ENCODE data around the gene TRAF3.
"Not testable (repeated sequence)": the region's sequence is repeated elsewhere in the genome, so short reads cannot be mapped to it uniquely, and the experiment has no call there.

The TRAF3 gene

DNA sequence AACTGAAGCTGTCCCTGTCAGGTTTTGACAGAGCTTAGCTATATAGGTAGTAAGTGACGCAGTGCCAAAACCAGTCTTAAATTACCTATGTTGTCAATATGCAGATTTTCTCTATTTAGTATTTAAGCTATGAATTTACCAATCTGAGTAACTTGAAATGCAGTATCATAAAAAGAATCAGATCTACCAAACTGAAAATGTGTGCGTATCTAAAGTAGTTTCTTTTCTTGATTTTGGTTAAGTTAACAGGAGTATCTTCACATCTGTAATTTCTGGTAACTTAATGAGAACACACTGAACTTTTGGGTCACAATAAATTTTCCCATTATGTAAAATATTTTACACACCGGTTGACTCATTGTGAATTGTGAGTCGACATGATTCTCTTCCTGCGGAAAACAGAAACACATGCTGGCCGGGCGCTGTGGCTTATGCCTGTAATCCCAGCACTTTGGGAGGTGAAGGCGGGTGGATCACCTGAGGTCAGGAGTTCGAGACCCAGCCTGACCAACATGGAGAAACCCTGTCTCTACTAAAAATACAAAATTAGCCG is 45.1 kb downstream of the TRAF3 start:
- no peak overlapping the region for H3K9ac ChIP-seq (ENCODE audit: insufficient read length, low read depth)
- no peaks in the 10 kb centered on the region for H3K9me3 ChIP-seq (ENCODE audit: insufficient read depth, low read length)
- no peaks in the 10 kb centered on the region for H3K27me3 ChIP-seq (ENCODE audit: insufficient read depth, insufficient read length)
- H3K4me3 ChIP-seq (ENCODE audit: insufficient read length, low read depth) = no peak overlapping the region
- peaks cover 13% of the 10 kb centered on the region for H3K36me3 ChIP-seq (ENCODE audit: insufficient read depth, insufficient read length, low read length)
- TF ChIP-seq YY1 (IDR thresholded peaks at IDR 0.05; ENCODE audit: insufficient read depth, insufficient read length) = no peak
- no peak for TF ChIP-seq SUZ12 (IDR thresholded peaks at IDR 0.05; ENCODE audit: extremely low read depth, insufficient read depth, insufficient read length)
- TF ChIP-seq ZNF274 (IDR thresholded peaks at IDR 0.05; ENCODE audit: low read depth, low read length) = no peak
- peaks cover 5% of the 10 kb centered on the region for H3K4me1 ChIP-seq (ENCODE audit: insufficient read depth, insufficient read length)
- DNase-seq (ENCODE audit: low read depth, low spot score) = no peak

DNA sequence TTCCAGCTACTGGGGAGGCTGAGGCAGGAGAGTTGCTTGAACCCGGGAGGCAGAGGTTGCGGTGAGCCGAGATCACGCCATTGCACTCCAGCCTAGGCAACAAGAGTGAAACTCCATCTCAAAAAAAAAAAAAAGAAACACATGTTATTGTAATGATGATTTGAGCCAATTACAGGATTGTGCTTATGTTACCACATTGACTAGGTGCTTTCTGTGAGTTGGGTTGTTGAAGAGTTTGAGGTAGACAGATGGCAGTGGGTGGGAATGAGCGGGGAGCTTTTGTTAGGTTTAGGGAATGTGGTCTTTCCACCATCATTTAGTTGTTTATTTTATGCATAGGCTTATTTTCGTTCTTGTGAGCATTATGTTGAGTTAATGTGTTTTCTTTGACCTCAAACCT is 45.6 kb downstream of the TRAF3 start:
- H3K27me3 ChIP-seq (ENCODE audit: insufficient read depth, insufficient read length); H3K4me3 ChIP-seq (ENCODE audit: insufficient read length, low read depth); H3K4me1 ChIP-seq (ENCODE audit: insufficient read depth, insufficient read length); H3K9me3 ChIP-seq (ENCODE audit: insufficient read depth, low read length); DNase-seq (ENCODE audit: low read depth, low spot score); H3K9ac ChIP-seq (ENCODE audit: insufficient read length, low read depth): not testable (repeated sequence)
- H3K36me3 ChIP-seq (ENCODE audit: insufficient read depth, insufficient read length, low read length) = peaks cover 13% of the 10 kb centered on the region

- Histone ChIP-seq H3K4me3 (ENCODE audit: insufficient read length, low read depth) (no peak overlapping the region), H3K9me3 (ENCODE audit: insufficient read depth, low read length) (no peaks in the 10 kb centered on the region), H3K4me1 (ENCODE audit: insufficient read depth, insufficient read length) (peaks cover 5% of the 10 kb centered on the region), H3K9ac (ENCODE audit: insufficient read length, low read depth) (no peak overlapping the region), H3K36me3 (ENCODE audit: insufficient read depth, insufficient read length, low read length) (peaks cover 13% of the 10 kb centered on the region), H3K27me3 (ENCODE audit: insufficient read depth, insufficient read length) (no peaks in the 10 kb centered on the region)
- TF ChIP-seq ZNF274 (IDR thresholded peaks at IDR 0.05; ENCODE audit: low read depth, low read length) (no peak), YY1 (IDR thresholded peaks at IDR 0.05; ENCODE audit: insufficient read depth, insufficient read length) (no peak), SUZ12 (IDR thresholded peaks at IDR 0.05; ENCODE audit: extremely low read depth, insufficient read depth, insufficient read length) (no peak)
- DNase-seq (ENCODE audit: low read depth, low spot score) = no peak
These were observed 46.3 kb downstream of the TRAF3 start for GRCh38 chr14:102823546-102823945.

- no peak for DNase-seq (ENCODE audit: low read depth, low spot score)
- Histone ChIP-seq H3K4me3 (ENCODE audit: insufficient read length, low read depth) (no peak overlapping the region), H3K27me3 (ENCODE audit: insufficient read depth, insufficient read length) (no peaks in the 10 kb centered on the region), H3K9ac (ENCODE audit: insufficient read length, low read depth) (no peak overlapping the region), H3K36me3 (ENCODE audit: insufficient read depth, insufficient read length, low read length) (peaks cover 13% of the 10 kb centered on the region), H3K9me3 (ENCODE audit: insufficient read depth, low read length) (no peaks in the 10 kb centered on the region), H3K4me1 (ENCODE audit: insufficient read depth, insufficient read length) (peaks cover 8% of the 10 kb centered on the region)
- TF ChIP-seq YY1 (IDR thresholded peaks at IDR 0.05; ENCODE audit: insufficient read depth, insufficient read length) (no peak), ZNF274 (IDR thresholded peaks at IDR 0.05; ENCODE audit: low read depth, low read length) (no peak), SUZ12 (IDR thresholded peaks at IDR 0.05; ENCODE audit: extremely low read depth, insufficient read depth, insufficient read length) (no peak)
These were observed 47.6 kb downstream of the TRAF3 start for GRCh38 chr14:102824832-102825231.

- no peak for TF ChIP-seq ZNF274 (IDR thresholded peaks at IDR 0.05; ENCODE audit: low read depth, low read length)
- TF ChIP-seq YY1 (IDR thresholded peaks at IDR 0.05; ENCODE audit: insufficient read depth, insufficient read length) = no peak
- no peak for TF ChIP-seq SUZ12 (IDR thresholded peaks at IDR 0.05; ENCODE audit: extremely low read depth, insufficient read depth, insufficient read length)
- Histone ChIP-seq H3K36me3 (ENCODE audit: insufficient read depth, insufficient read length, low read length) (peaks cover 13% of the 10 kb centered on the region), H3K9me3 (ENCODE audit: insufficient read depth, low read length) (no peaks in the 10 kb centered on the region), H3K4me1 (ENCODE audit: insufficient read depth, insufficient read length) (peaks cover 5% of the 10 kb centered on the region), H3K9ac (ENCODE audit: insufficient read length, low read depth) (no peak overlapping the region), H3K4me3 (ENCODE audit: insufficient read length, low read depth) (no peak overlapping the region), H3K27me3 (ENCODE audit: insufficient read depth, insufficient read length) (no peaks in the 10 kb centered on the region)
- no peak for DNase-seq (ENCODE audit: low read depth, low spot score)
These were observed 48.3 kb downstream of the TRAF3 start for GRCh38 chr14:102825307-102826095.

- TF ChIP-seq YY1 (IDR thresholded peaks at IDR 0.05; ENCODE audit: insufficient read depth, insufficient read length) (no peak), SUZ12 (IDR thresholded peaks at IDR 0.05; ENCODE audit: extremely low read depth, insufficient read depth, insufficient read length) (no peak), ZNF274 (IDR thresholded peaks at IDR 0.05; ENCODE audit: low read depth, low read length) (no peak)
- Histone ChIP-seq H3K9me3 (ENCODE audit: insufficient read depth, low read length) (no peaks in the 10 kb centered on the region), H3K9ac (ENCODE audit: insufficient read length, low read depth) (no peak overlapping the region), H3K4me3 (ENCODE audit: insufficient read length, low read depth) (no peak overlapping the region), H3K27me3 (ENCODE audit: insufficient read depth, insufficient read length) (no peaks in the 10 kb centered on the region), H3K4me1 (ENCODE audit: insufficient read depth, insufficient read length) (peaks cover 5% of the 10 kb centered on the region), H3K36me3 (ENCODE audit: insufficient read depth, insufficient read length, low read length) (peaks cover 16% of the 10 kb centered on the region)
- no peak for DNase-seq (ENCODE audit: low read depth, low spot score)
These were observed 48.9 kb downstream of the TRAF3 start for GRCh38 chr14:102826161-102826560.

GRCh38 chr14:102826751-102827675 is 49.8 kb downstream of the TRAF3 start:
- Histone ChIP-seq H3K9me3 (ENCODE audit: insufficient read depth, low read length) (no peaks in the 10 kb centered on the region), H3K4me1 (ENCODE audit: insufficient read depth, insufficient read length) (peaks cover 5% of the 10 kb centered on the region), H3K27me3 (ENCODE audit: insufficient read depth, insufficient read length) (no peaks in the 10 kb centered on the region), H3K36me3 (ENCODE audit: insufficient read depth, insufficient read length, low read length) (peaks cover 19% of the 10 kb centered on the region), H3K9ac (ENCODE audit: insufficient read length, low read depth) (no peak overlapping the region), H3K4me3 (ENCODE audit: insufficient read length, low read depth) (no peak overlapping the region)
- no peak for DNase-seq (ENCODE audit: low read depth, low spot score)
- no peak for TF ChIP-seq ZNF274 (IDR thresholded peaks at IDR 0.05; ENCODE audit: low read depth, low read length)
- no peak for TF ChIP-seq YY1 (IDR thresholded peaks at IDR 0.05; ENCODE audit: insufficient read depth, insufficient read length)
- TF ChIP-seq SUZ12 (IDR thresholded peaks at IDR 0.05; ENCODE audit: extremely low read depth, insufficient read depth, insufficient read length) = no peak

Measured in NT2/D1 (cell line).